ENCODE results near the gene FBXW11. TPM values are rescaled to one million over a fixed set of nuclear protein-coding genes. Genes with fewer than 3 reads are reported as not detected.
A peak's percentile ranks its signal among the peaks of the same experiment; 100 is the strongest.

FBXW11 gene
- total RNA-seq, 1 experiment from 2014 or later, result 54.8 TPM

GRCh38 chr5:171952021-171952420, 54.4 kb downstream of the FBXW11 start:
- peaks cover 41% of the 10 kb centered on the region for H3K4me1 ChIP-seq (replicated peaks; ENCODE audit: insufficient read depth)
- H3K27ac ChIP-seq, result no peak overlapping the region
- no peak overlapping the region for H3K4me2 ChIP-seq
- H3K79me2 ChIP-seq (ENCODE audit: low read depth), result peaks cover 89% of the 10 kb centered on the region
- peaks cover 36% of the 10 kb centered on the region for H4K20me1 ChIP-seq (ENCODE audit: insufficient read depth)
- no peaks in the 10 kb centered on the region for H3K9me3 ChIP-seq (ENCODE audit: insufficient read depth, low read depth)
- peaks cover 27% of the 10 kb centered on the region for H3F3A ChIP-seq (ENCODE audit: insufficient read depth, low read depth)
- H3K9me2 ChIP-seq (ENCODE audit: insufficient read depth), result no peaks in the 10 kb centered on the region
- intact Hi-C loops (cut with micrococcal nuclease; ENCODE audit: unreplicated experiment), result no loop called here
- no peaks in the 10 kb centered on the region for H3K36me3 ChIP-seq (ENCODE audit: low read depth)
- no TSS peak for BruUV-seq (replicated peaks)
- H3K4me3 ChIP-seq, result no peak overlapping the region
- ChIA-PET POLR2A (ENCODE audit: unreplicated experiment) (interaction anchor here (0.6 to 0.7 kb wide), 2 partner anchors 19 to 362 kb away, joined by 3 to 4 read pairs; no protein-coding TSS in a partner anchor), CTCF (no interaction called here)
- no peaks in the 10 kb centered on the region for H3K27me3 ChIP-seq (ENCODE audit: insufficient read depth, low read depth)
- TF ChIP-seq EZH2 (IDR thresholded peaks at IDR 0.05; ENCODE audit: low read depth), result no peak
- no peak for TF ChIP-seq CTCF (conservative IDR thresholded peaks at IDR 0.05)
- no peak for DNase-seq
- H2AFZ ChIP-seq, result no peak overlapping the region

- Histone ChIP-seq H3K4me1 (replicated peaks; ENCODE audit: insufficient read depth) (peaks cover 41% of the 10 kb centered on the region), H3K27ac (no peak overlapping the region), H3K79me2 (ENCODE audit: low read depth) (peaks cover 88% of the 10 kb centered on the region), H4K20me1 (ENCODE audit: insufficient read depth) (peaks cover 38% of the 10 kb centered on the region), H3K4me3 (no peak overlapping the region), H3K9me2 (ENCODE audit: insufficient read depth) (no peaks in the 10 kb centered on the region), H2AFZ (no peak overlapping the region), H3K4me2 (no peak overlapping the region), H3F3A (ENCODE audit: insufficient read depth, low read depth) (peaks cover 27% of the 10 kb centered on the region), H3K27me3 (ENCODE audit: insufficient read depth, low read depth) (no peaks in the 10 kb centered on the region), H3K36me3 (ENCODE audit: low read depth) (no peaks in the 10 kb centered on the region), H3K9me3 (ENCODE audit: insufficient read depth, low read depth) (no peaks in the 10 kb centered on the region)
- no TSS peak for BruUV-seq (replicated peaks)
- ChIA-PET POLR2A (ENCODE audit: unreplicated experiment) (no interaction called here), CTCF (no interaction called here)
- intact Hi-C loops (cut with micrococcal nuclease; ENCODE audit: unreplicated experiment), result no loop called here
- TF ChIP-seq EZH2 (IDR thresholded peaks at IDR 0.05; ENCODE audit: low read depth) (no peak), CTCF (conservative IDR thresholded peaks at IDR 0.05) (no peak)
- no peak for DNase-seq
Measured at GRCh38 chr5:171951218-171951617, 55.2 kb downstream of the FBXW11 start.

- BruUV-seq (replicated peaks), result no TSS peak
- POLR2A ChIA-PET (ENCODE audit: unreplicated experiment), result no interaction called here
- Histone ChIP-seq H3K36me3 (ENCODE audit: low read depth) (no peaks in the 10 kb centered on the region), H2AFZ (no peak overlapping the region), H3F3A (ENCODE audit: insufficient read depth, low read depth) (peaks cover 12% of the 10 kb centered on the region; the same call in 1 of the 2 replicates), H3K27ac (no peak overlapping the region), H3K27me3 (ENCODE audit: insufficient read depth, low read depth) (no peaks in the 10 kb centered on the region), H3K9me2 (ENCODE audit: insufficient read depth) (no peaks in the 10 kb centered on the region), H4K20me1 (ENCODE audit: insufficient read depth) (peaks cover 23% of the 10 kb centered on the region), H3K4me2 (no peak overlapping the region), H3K4me3 (no peak overlapping the region), H3K4me1 (replicated peaks; ENCODE audit: insufficient read depth) (peaks cover 20% of the 10 kb centered on the region), H3K9me3 (ENCODE audit: insufficient read depth, low read depth) (no peaks in the 10 kb centered on the region), H3K79me2 (ENCODE audit: low read depth) (peaks cover 72% of the 10 kb centered on the region)
- intact Hi-C loops (cut with micrococcal nuclease; ENCODE audit: unreplicated experiment), result loop anchor here (2.0 kb wide), 1 partner anchor 61 kb away; the partner anchor contains the start of gene FBXW11
- peak; percentile 11 to 42 for DNase-seq
- TF ChIP-seq CTCF (conservative IDR thresholded peaks at IDR 0.05), result no peak
- TF ChIP-seq EZH2 (IDR thresholded peaks at IDR 0.05; ENCODE audit: low read depth), result no peak
- CTCF ChIA-PET, result no interaction called here
Measured at GRCh38 chr5:171946000-171946781, 60.2 kb downstream of the FBXW11 start.
